Activated naive CD4-positive, alpha-beta T cell (primary cell): ENCODE data around the gene BDKRB2.

ENCODE experiments used
- DNase-seq, 4 experiments: peaks; one replicate each; lab custom pipeline; 2025; lab: John Stamatoyannopoulos, UW

Gene BDKRB2

GRCh38 chr14:96272777-96273473 lies 68.3 kb downstream of the BDKRB2 start:
- DNase-seq = no peak

- DNase-seq = no peak
Measured at GRCh38 chr14:96273629-96274028, 69.0 kb downstream of the BDKRB2 start.

- DNase-seq = no peak
Measured at GRCh38 chr14:96274122-96274521, 69.5 kb downstream of the BDKRB2 start.

GRCh38 chr14:96274543-96274942 lies 69.9 kb downstream of the BDKRB2 start:
- DNase-seq = no peak

GRCh38 chr14:96275177-96276112 lies 70.8 kb downstream of the BDKRB2 start:
- peak; percentile 38 to 70 (median 62) for DNase-seq

GRCh38 chr14:96277890-96278289 lies 73.3 kb downstream of the BDKRB2 start:
- no peak for DNase-seq

GRCh38 chr14:96279564-96279963 lies 74.9 kb downstream of the BDKRB2 start:
- no peak for DNase-seq

GRCh38 chr14:96280104-96280503 lies 75.5 kb downstream of the BDKRB2 start:
- DNase-seq = no peak

- no peak for DNase-seq
Measured at GRCh38 chr14:96281486-96281885, 76.8 kb downstream of the BDKRB2 start.

GRCh38 chr14:96284008-96284407 lies 79.4 kb downstream of the BDKRB2 start:
- no peak for DNase-seq

GRCh38 chr14:96284430-96284829 lies 79.8 kb downstream of the BDKRB2 start:
- DNase-seq = no peak

- no peak for DNase-seq
Measured at GRCh38 chr14:96285667-96286066, 81.0 kb downstream of the BDKRB2 start.

GRCh38 chr14:96286251-96286650 lies 81.6 kb downstream of the BDKRB2 start:
- DNase-seq = no peak

- no peak for DNase-seq
Measured at GRCh38 chr14:96287856-96288255, 83.2 kb downstream of the BDKRB2 start.
